A673 (cell line): ENCODE measurements around the gene NTRK1.

Experiments used
- EZH2 ChIP-seq: fragments of 200-600 bp; sonication (generic); IDR thresholded peaks from 2 replicates; pipeline ENCODE4 v1.6.1; 2017; ENCODE audit warnings: borderline replicate concordance, low read depth, mild to moderate bottlenecking, mixed read lengths, antibody characterized with exemption, low read length; ENCODE audit not compliant: poor library complexity, severe bottlenecking
- TF ChIP-seq, protein P1 (sequence below): fragments of 300-800, 200-600 bp; sonication (generic); conservative IDR thresholded peaks from 2 replicates; pipeline ENCODE4 v1.5.1; 2017; ENCODE audit warnings: low read depth, mild to moderate bottlenecking, antibody characterized with exemption, low read length, moderate library complexity, mixed read lengths

DNA sequence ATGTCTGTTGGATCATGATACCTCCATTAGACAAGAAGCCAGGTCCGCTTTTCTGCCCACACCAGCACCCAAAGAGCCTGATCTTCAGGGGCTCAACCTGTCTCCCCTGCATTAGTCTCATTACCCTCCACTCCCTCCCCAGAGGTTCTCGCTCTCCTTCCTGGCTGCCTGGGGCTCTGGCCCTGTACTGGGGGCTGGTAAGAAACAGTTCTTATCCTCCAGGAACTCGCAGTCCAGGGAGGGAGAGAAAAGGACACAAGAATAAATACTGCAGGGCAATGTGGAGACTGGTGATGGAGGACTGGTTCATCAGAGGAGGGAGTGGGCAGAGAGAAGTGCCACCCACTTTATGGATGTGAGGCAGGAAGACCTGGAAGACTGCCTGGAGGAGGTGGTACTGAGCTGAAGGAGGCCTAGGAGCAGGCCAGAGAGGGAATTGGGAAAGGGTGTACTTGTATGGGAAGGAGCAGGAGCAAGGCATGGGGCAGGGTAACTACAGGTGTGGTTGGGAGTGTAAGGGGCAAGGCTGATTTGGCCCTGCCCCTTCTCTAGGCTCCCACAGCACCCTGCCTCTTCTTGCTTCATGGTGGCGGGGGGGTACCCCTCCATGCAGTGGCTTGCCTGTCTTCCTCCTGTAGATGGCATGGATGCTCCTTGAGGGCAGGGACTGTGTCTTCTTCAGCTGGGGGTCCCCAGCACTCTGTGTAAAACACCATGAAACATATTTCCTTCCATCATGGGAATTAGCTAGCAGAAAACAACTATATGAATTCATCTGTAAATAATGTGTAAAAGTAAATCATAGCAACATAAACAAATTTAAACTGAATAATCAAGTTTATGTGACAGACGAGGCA, 64.7 kb downstream of the NTRK1 start:
- TF ChIP-seq, protein P1, sequence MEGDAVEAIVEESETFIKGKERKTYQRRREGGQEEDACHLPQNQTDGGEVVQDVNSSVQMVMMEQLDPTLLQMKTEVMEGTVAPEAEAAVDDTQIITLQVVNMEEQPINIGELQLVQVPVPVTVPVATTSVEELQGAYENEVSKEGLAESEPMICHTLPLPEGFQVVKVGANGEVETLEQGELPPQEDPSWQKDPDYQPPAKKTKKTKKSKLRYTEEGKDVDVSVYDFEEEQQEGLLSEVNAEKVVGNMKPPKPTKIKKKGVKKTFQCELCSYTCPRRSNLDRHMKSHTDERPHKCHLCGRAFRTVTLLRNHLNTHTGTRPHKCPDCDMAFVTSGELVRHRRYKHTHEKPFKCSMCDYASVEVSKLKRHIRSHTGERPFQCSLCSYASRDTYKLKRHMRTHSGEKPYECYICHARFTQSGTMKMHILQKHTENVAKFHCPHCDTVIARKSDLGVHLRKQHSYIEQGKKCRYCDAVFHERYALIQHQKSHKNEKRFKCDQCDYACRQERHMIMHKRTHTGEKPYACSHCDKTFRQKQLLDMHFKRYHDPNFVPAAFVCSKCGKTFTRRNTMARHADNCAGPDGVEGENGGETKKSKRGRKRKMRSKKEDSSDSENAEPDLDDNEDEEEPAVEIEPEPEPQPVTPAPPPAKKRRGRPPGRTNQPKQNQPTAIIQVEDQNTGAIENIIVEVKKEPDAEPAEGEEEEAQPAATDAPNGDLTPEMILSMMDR = no peak
- no peak for TF ChIP-seq EZH2
